Inflammatory macrophage treated with lipopolysaccharide for 1 hour (primary cell): ENCODE data around the gene SMURF1.
A peak's percentile ranks its signal among the peaks of the same experiment; 100 is the strongest.
"Not testable (repeated sequence)": the region's sequence is repeated elsewhere in the genome, so short reads cannot be mapped to it uniquely, and the experiment has no call there.

Source experiments
- DNase-seq, 2 donors: peaks; one replicate each; pipeline ENCODE4 v3.0.0-alpha.2; 2020 to 2022

Gene SMURF1

GRCh38 chr7:99046722-99047121, 97.2 kb downstream of the SMURF1 start:
- no peak for DNase-seq

- not testable (repeated sequence) for DNase-seq
Observed at GRCh38 chr7:99046262-99046661, 97.6 kb downstream of the SMURF1 start.

GRCh38 chr7:99044858-99045257, 99.0 kb downstream of the SMURF1 start:
- not testable (repeated sequence) for DNase-seq

GRCh38 chr7:99042957-99043356, 101.0 kb downstream of the SMURF1 start:
- DNase-seq, result no peak

- no peak for DNase-seq
Observed at GRCh38 chr7:99041526-99041925, 102.4 kb downstream of the SMURF1 start.

GRCh38 chr7:99040104-99040958, 103.6 kb downstream of the SMURF1 start:
- peak; percentile 36 to 86 for DNase-seq

- DNase-seq, result no peak
Observed at GRCh38 chr7:99039384-99039891, 104.5 kb downstream of the SMURF1 start.

- no peak for DNase-seq
Observed at GRCh38 chr7:99038086-99038855, 105.6 kb downstream of the SMURF1 start.

GRCh38 chr7:99037327-99037940, 106.5 kb downstream of the SMURF1 start:
- no peak for DNase-seq

- no peak for DNase-seq
Observed at GRCh38 chr7:99036546-99037111, 107.3 kb downstream of the SMURF1 start.

GRCh38 chr7:99035723-99036545, 108.0 kb downstream of the SMURF1 start:
- no peak for DNase-seq

- no peak for DNase-seq
Observed at GRCh38 chr7:99034932-99035722, 108.8 kb downstream of the SMURF1 start.

- DNase-seq, result no peak
Observed at GRCh38 chr7:99033765-99034164, 110.1 kb downstream of the SMURF1 start.

GRCh38 chr7:99032928-99033327, 111.0 kb downstream of the SMURF1 start:
- no peak for DNase-seq

GRCh38 chr7:99031496-99031895, 112.4 kb downstream of the SMURF1 start:
- no peak for DNase-seq

- DNase-seq, result no peak
Observed at GRCh38 chr7:99030951-99031350, 113.0 kb downstream of the SMURF1 start.

GRCh38 chr7:99030457-99030856, 113.5 kb downstream of the SMURF1 start:
- DNase-seq, result no peak

- peak in 1 of 2 donors; percentile 18 for DNase-seq
Observed at GRCh38 chr7:99029466-99030435, 114.2 kb downstream of the SMURF1 start.

GRCh38 chr7:99028261-99028973, 115.5 kb downstream of the SMURF1 start:
- DNase-seq, result peak; percentile 67 to 72
